Astrocyte (in vitro differentiated cells and primary cell): ENCODE measurements around the gene MAPK12. TPM values are rescaled to one million over a fixed set of nuclear protein-coding genes. Genes with fewer than 3 reads are reported as not detected.

Experiments used
- DNase-seq: peaks from one replicate; pipeline ENCODE4 v3.0.0-alpha.2; 2010; ENCODE audit warnings: low read depth
- FAIRE-seq: peaks from 2 replicates; lab custom pipeline; 2011; peaks lifted over from hg19 to GRCh38; lab: Jason Lieb, UNC
- H2AFZ ChIP-seq: 2 replicates; pipeline ENCODE4 v1.6.0; 2012; ENCODE audit warnings: low read depth, low read length, inconsistent platforms
- H3K27ac ChIP-seq: 2 replicates; pipeline ENCODE4 v1.5.1; 2011; ENCODE audit warnings: low read depth, low read length, inconsistent platforms
- H3K27me3 ChIP-seq: 2 replicates; pipeline ENCODE4 v1.6.0; 2011; ENCODE audit warnings: low read length, inconsistent platforms; ENCODE audit not compliant: insufficient read depth
- H3K36me3 ChIP-seq: 2 replicates; pipeline ENCODE4 v1.5.1; 2011; ENCODE audit warnings: low read length, inconsistent platforms; ENCODE audit not compliant: insufficient read depth
- H3K4me1 ChIP-seq: 2 replicates; pipeline ENCODE4 v1.5.1; 2011; ENCODE audit warnings: low read length, inconsistent platforms; ENCODE audit not compliant: insufficient read depth
- H3K4me2 ChIP-seq: 2 replicates; pipeline ENCODE4 v1.6.0; 2012; ENCODE audit warnings: low read length, inconsistent platforms
- H3K4me3 ChIP-seq: 2 replicates; pipeline ENCODE4 v1.5.1; 2011; ENCODE audit warnings: low read depth, mild to moderate bottlenecking, low read length, inconsistent platforms; ENCODE audit not compliant: insufficient read depth
- H3K79me2 ChIP-seq: 2 replicates; pipeline ENCODE4 v1.6.0; 2012; ENCODE audit warnings: mild to moderate bottlenecking, low read length, inconsistent platforms; ENCODE audit not compliant: insufficient read depth
- H3K9ac ChIP-seq: 2 replicates; pipeline ENCODE4 v1.6.0; 2012; ENCODE audit warnings: mild to moderate bottlenecking, low read length, inconsistent platforms
- H3K9me3 ChIP-seq: 2 replicates; pipeline ENCODE4 v1.5.1; 2012; ENCODE audit warnings: low read depth, mild to moderate bottlenecking, low read length, inconsistent platforms; ENCODE audit not compliant: insufficient read depth
- H4K20me1 ChIP-seq: 2 replicates; pipeline ENCODE4 v1.6.0; 2012; ENCODE audit warnings: low read length, inconsistent platforms; ENCODE audit not compliant: insufficient read depth
- H3K27ac Mint-ChIP-seq: one replicate; pipeline ENCODE4 v1.8.0; 2021; ENCODE audit warnings: mild to moderate bottlenecking, mixed read lengths; ENCODE audit not compliant: unreplicated experiment
- H3K27me3 Mint-ChIP-seq: one replicate; pipeline ENCODE4 v1.8.0; 2021; ENCODE audit warnings: low read depth, mixed read lengths; ENCODE audit not compliant: unreplicated experiment
- H3K36me3 Mint-ChIP-seq: one replicate; pipeline ENCODE4 v1.8.0; 2021; ENCODE audit warnings: low read depth, mixed read lengths; ENCODE audit not compliant: unreplicated experiment
- H3K4me1 Mint-ChIP-seq: one replicate; pipeline ENCODE4 v1.8.0; 2021; ENCODE audit warnings: low read depth, mixed read lengths; ENCODE audit not compliant: unreplicated experiment
- H3K4me3 Mint-ChIP-seq: one replicate; pipeline ENCODE4 v1.8.0; 2021; ENCODE audit warnings: mild to moderate bottlenecking, moderate library complexity, mixed read lengths; ENCODE audit not compliant: unreplicated experiment
- H3K9me3 Mint-ChIP-seq: one replicate; pipeline ENCODE4 v1.8.0; 2021; ENCODE audit warnings: mild to moderate bottlenecking, mixed read lengths; ENCODE audit not compliant: unreplicated experiment
- CTCF ChIP-seq: IDR thresholded peaks from 2 replicates; pipeline ENCODE4 v1.5.1; 2011; ENCODE audit warnings: low read depth, mild to moderate bottlenecking, inconsistent platforms, low read length, moderate library complexity; ENCODE audit not compliant: insufficient read depth
- EZH2 ChIP-seq: IDR thresholded peaks from 2 replicates; pipeline ENCODE4 v1.6.1; 2012; ENCODE audit warnings: mild to moderate bottlenecking, low read length, inconsistent platforms; ENCODE audit not compliant: insufficient read depth
- total RNA-seq: library from RNA; stranded (reverse); gene quantifications from 2 replicates; pipeline ENCODE4 v1.2.1, GENCODE V29; 2021

The MAPK12 gene
- total RNA-seq, 1 donor from 2014 or later: 36.4 TPM

- Histone ChIP-seq H3K4me2 (peak overlapping the region; percentile 99), H3K36me3 (no peaks in the 10 kb centered on the region), H3K4me3 (peak overlapping the region; percentile 83), H3K9ac (peak overlapping the region; percentile 94), H3K4me1 (peaks cover 42% of the 10 kb centered on the region), H2AFZ (peak overlapping the region; percentile 88), H3K27me3 (no peaks in the 10 kb centered on the region), H3K9me3 (no peaks in the 10 kb centered on the region), H4K20me1 (peaks cover 65% of the 10 kb centered on the region), H3K79me2 (peaks cover 85% of the 10 kb centered on the region), H3K27ac (peak overlapping the region; percentile 90)
- Mint-ChIP-seq H3K27ac (peak overlapping the region; percentile 98), H3K4me1 (peaks cover 14% of the 10 kb centered on the region), H3K27me3 (no peaks in the 10 kb centered on the region), H3K36me3 (peaks cover 5% of the 10 kb centered on the region), H3K4me3 (peak overlapping the region; percentile 97), H3K9me3 (no peaks in the 10 kb centered on the region)
- TF ChIP-seq EZH2 (no peak), CTCF (no peak)
- no peak for FAIRE-seq
- no peak for DNase-seq
Measured at GRCh38 chr22:50245214-50246072, 16.0 kb downstream of the MAPK12 start.

DNA sequence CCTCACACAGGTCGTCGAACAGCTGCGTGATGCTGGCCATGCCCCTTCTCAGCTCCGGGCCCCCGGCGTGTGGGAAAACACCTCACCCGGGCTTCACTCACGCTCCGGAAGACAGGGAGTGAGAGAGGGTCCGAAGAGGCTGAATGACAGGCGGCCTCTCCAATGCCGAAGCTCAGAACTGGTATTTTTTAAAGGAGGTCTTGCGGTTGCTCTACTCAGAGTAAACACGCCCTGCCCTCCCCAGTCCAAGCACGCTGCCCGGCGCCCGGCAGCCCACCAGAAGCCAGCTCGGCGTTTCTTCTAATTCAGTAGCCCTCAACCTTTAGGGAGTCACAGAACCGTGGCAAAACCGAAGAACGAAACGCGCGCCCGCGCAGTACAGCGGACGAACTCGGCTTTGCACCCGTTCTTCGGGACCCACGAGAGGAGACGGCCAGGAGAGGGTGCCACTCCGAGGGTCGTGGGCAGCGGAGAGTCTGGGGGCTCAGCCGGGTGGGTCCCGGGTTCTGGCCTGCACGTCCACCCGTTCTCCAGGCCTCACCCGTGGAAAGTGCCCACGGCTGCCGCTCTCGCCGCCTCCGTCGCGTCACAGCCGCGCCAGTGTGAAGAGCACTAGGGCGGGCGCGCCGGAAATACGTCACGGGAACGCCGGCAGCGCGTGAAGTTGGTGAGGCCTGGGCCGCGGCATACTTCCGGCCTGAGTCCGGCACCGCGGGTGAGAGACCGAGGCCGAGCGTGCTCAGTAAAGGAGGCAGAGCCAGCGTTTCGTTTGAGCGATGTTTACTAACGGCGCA is 16.9 kb downstream of the MAPK12 start, which contains the start of gene TUBGCP6:
TSS of gene TUBGCP6 (minus strand) at position 604 of the 794 bp plus-strand sequence. CDS start at position 40, 564 bp downstream.
- H3K27ac Mint-ChIP-seq: peak within 1 kb of the TSS; percentile 98

More for the DNA sequence above, 16.9 kb downstream of the MAPK12 start, which contains the start of gene TUBGCP6:
- H3K79me2 ChIP-seq: peaks cover 85% of the 10 kb centered on the region
- TF ChIP-seq EZH2 (no peak), CTCF (no peak)
- H3K4me1 ChIP-seq: peaks cover 35% of the 10 kb centered on the region
- H3K4me3 ChIP-seq: peak within 1 kb of the TSS; percentile 83
- peak within 1 kb of the TSS; percentile 94 for H3K9ac ChIP-seq
- DNase-seq (peak; percentile 86), FAIRE-seq (no peak)
- Mint-ChIP-seq H3K36me3 (peaks cover 5% of the 10 kb centered on the region), H3K4me1 (peaks cover 12% of the 10 kb centered on the region), H3K4me3 (peak within 1 kb of the TSS; percentile 97), H3K9me3 (no peaks in the 10 kb centered on the region), H3K27me3 (no peaks in the 10 kb centered on the region)
- no peaks in the 10 kb centered on the region for H3K36me3 ChIP-seq
- H3K27ac ChIP-seq: peak within 1 kb of the TSS; percentile 90
- peaks cover 66% of the 10 kb centered on the region for H4K20me1 ChIP-seq
- no peaks in the 10 kb centered on the region for H3K9me3 ChIP-seq
- H3K27me3 ChIP-seq: no peaks in the 10 kb centered on the region
- H3K4me2 ChIP-seq: peak within 1 kb of the TSS; percentile 99
- peak within 1 kb of the TSS; percentile 88 for H2AFZ ChIP-seq
